Endothelial cell of umbilical vein (primary cell): Measurements from ENCODE around the gene KPNA1.

Source experiments
- CTCF ChIP-seq, 2 donors: IDR thresholded peaks; 1 replicate in 1 of 2; 2 replicates in 1 of 2; pipeline ENCODE4 v1.5.1; 2011; ENCODE audit warnings: low read length in 2 of 2, mild to moderate bottlenecking in 2 of 2, moderate library complexity in 2 of 2, control low read depth in 1 of 2, inconsistent platforms in 1 of 2, low read depth in 1 of 2; ENCODE audit not compliant: insufficient read depth in 1 of 2; ENCODE audit errors: extremely low read depth in 1 of 2
- JUN ChIP-seq: IDR thresholded peaks from 2 replicates; pipeline ENCODE4 v1.6.1; 2011; ENCODE audit warnings: borderline replicate concordance, low read depth; ENCODE audit not compliant: insufficient read length, insufficient read depth
- POLR2A ChIP-seq: IDR thresholded peaks from 2 replicates; pipeline ENCODE4 v1.6.1; 2012; ENCODE audit warnings: low read depth, mild to moderate bottlenecking, control low read depth, low read length

GRCh38 chr3:122519693-122520092, 5.0 kb upstream of the KPNA1 start:
- TF ChIP-seq POLR2A, result no peak
- no peak for TF ChIP-seq CTCF (IDR thresholded peaks at IDR 0.05; ENCODE audit: extremely low read depth in 1 of 2, insufficient read depth in 1 of 2, low read depth in 1 of 2, low read length in 2 of 2)
- no peak for TF ChIP-seq JUN
